Measurements from ENCODE around the gene SGCA. TPM values are rescaled to one million over a fixed set of nuclear protein-coding genes. Genes with fewer than 3 reads are reported as not detected.

Gene SGCA
- total RNA-seq, 4 donors from 2014 or later, result 2.1 to 5.8 (median 4.0) TPM

- no peaks in the 10 kb centered on the region for H3K36me3 ChIP-seq
- no peaks in the 10 kb centered on the region for H3K9me3 ChIP-seq
- H3K27ac ChIP-seq, result no peak overlapping the region
- DNase-seq (ENCODE audit: low spot score in 2 of 2), result no peak
- peaks cover 27% of the 10 kb centered on the region for H3K4me1 ChIP-seq
- no peak for TF ChIP-seq CTCF (IDR thresholded peaks at IDR 0.05)
- TF ChIP-seq POLR2A (IDR thresholded peaks at IDR 0.05), result no peak
- TF ChIP-seq POLR2AphosphoS5 (IDR thresholded peaks at IDR 0.05), result no peak
- 70% methylated on average over 6 of the region's 6 CpGs for WGBS
- H3K4me3 ChIP-seq, result no peak overlapping the region
- peaks cover 25% of the 10 kb centered on the region for H3K27me3 ChIP-seq
These were observed 38.0 kb upstream of the SGCA start for GRCh38 chr17:50127697-50128361.

GRCh38 chr17:50128441-50129352, 37.1 kb upstream of the SGCA start:
- peaks cover 35% of the 10 kb centered on the region for H3K4me1 ChIP-seq
- no peak overlapping the region for H3K27ac ChIP-seq
- WGBS, result 30% methylated on average over 27 of the region's 32 CpGs
- no peaks in the 10 kb centered on the region for H3K9me3 ChIP-seq
- DNase-seq (ENCODE audit: low spot score in 2 of 2), result no peak
- TF ChIP-seq CTCF (IDR thresholded peaks at IDR 0.05) (no peak), POLR2A (IDR thresholded peaks at IDR 0.05) (no peak), EP300 (IDR thresholded peaks at IDR 0.05) (no peak), POLR2AphosphoS5 (IDR thresholded peaks at IDR 0.05) (no peak)
- peaks cover 25% of the 10 kb centered on the region for H3K27me3 ChIP-seq
- H3K36me3 ChIP-seq, result no peaks in the 10 kb centered on the region
- peak overlapping the region; percentile 55 for H3K4me3 ChIP-seq

GRCh38 chr17:50129353-50129727, 36.5 kb upstream of the SGCA start:
- Histone ChIP-seq H3K36me3 (peaks cover under 1% of the 10 kb centered on the region), H3K4me3 (peak overlapping the region; percentile 55), H3K27me3 (peaks cover 25% of the 10 kb centered on the region), H3K4me1 (peaks cover 42% of the 10 kb centered on the region), H3K9me3 (no peaks in the 10 kb centered on the region), H3K27ac (no peak overlapping the region)
- TF ChIP-seq CTCF (IDR thresholded peaks at IDR 0.05) (no peak), POLR2AphosphoS5 (IDR thresholded peaks at IDR 0.05) (no peak), POLR2A (IDR thresholded peaks at IDR 0.05) (no peak), EP300 (IDR thresholded peaks at IDR 0.05) (no peak)
- 3% methylated on average over 12 of the region's 31 CpGs for WGBS
- no peak for DNase-seq (ENCODE audit: low spot score in 2 of 2)

GRCh38 chr17:50129728-50130558, 35.9 kb upstream of the SGCA start, which contains the start of gene SAMD14:
Gene SAMD14 (minus strand): TSS chr17:50130160. CDS start chr17:50124959, 5,201 bp downstream.
- Histone ChIP-seq H3K4me1 (peaks cover 42% of the 10 kb centered on the region), H3K27ac (no peak within 1 kb of the TSS), H3K4me3 (peak within 1 kb of the TSS; percentile 55), H3K36me3 (peaks cover 6% of the 10 kb centered on the region), H3K9me3 (no peaks in the 10 kb centered on the region), H3K27me3 (peaks cover 25% of the 10 kb centered on the region)
- 2% methylated on average over 26 of the region's 84 CpGs for whole genome bisulfite sequencing
- no peak for TF ChIP-seq EP300 (IDR thresholded peaks at IDR 0.05)
- TF ChIP-seq CTCF (IDR thresholded peaks at IDR 0.05), result no peak
- TF ChIP-seq POLR2A (IDR thresholded peaks at IDR 0.05), result no peak
- no peak for TF ChIP-seq POLR2AphosphoS5 (IDR thresholded peaks at IDR 0.05)
- no peak for DNase-seq (ENCODE audit: low spot score in 2 of 2)

Measured in suprapubic skin (tissue), 4 donors.